HG02973 (cell line): ENCODE measurements around the gene DDX31.

Source experiments
- ATAC-seq: cut with Tn5 transposase; IDR thresholded peaks from one replicate; pipeline ENCODE4 v1.9.1; 2021; ENCODE audit warnings: moderate library complexity; ENCODE audit not compliant: unreplicated experiment

The DDX31 gene

GRCh38 chr9:132638240-132638639 is 31.5 kb downstream of the DDX31 start:
- no peak for ATAC-seq

DNA sequence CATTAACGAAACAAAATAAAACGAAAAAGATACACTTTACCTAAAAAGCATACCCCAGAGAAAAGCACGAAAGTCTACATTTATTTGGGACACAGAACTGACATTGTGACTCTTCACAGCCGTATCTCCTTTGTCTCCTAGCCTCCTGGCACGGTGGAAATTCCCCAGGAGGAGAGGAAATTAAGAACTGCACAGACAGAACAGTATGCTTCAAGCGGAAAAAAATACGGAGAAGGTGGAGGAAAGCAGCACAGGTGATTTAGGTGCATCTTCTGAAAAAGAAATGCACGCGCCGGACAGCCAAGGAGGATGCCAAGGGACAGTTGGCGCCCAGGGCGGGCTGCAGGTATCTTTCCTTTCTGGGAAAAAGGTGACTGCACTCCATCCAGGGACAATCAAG is 32.0 kb downstream of the DDX31 start:
- no peak for ATAC-seq

GRCh38 chr9:132637351-132637750 is 32.4 kb downstream of the DDX31 start:
- ATAC-seq, result no peak

DNA sequence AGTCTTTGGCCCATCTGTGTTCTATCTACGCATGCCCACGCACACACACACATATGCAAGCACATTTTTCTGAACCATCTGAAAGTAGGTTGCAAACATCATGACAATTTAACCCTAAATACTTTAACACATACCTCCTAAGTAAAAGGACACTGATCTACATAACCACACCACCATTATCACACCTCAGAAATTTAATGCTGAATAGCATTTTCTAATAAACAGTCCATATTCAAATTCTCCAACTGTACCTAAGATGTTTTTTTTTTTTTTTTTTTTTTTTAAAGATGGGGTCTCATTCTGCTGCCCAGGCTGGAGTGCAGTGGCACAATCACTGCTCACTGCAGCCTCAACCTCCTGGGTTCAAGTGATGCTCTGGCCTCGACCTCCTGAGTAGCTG is 35.5 kb downstream of the DDX31 start:
- ATAC-seq, result no peak

DNA sequence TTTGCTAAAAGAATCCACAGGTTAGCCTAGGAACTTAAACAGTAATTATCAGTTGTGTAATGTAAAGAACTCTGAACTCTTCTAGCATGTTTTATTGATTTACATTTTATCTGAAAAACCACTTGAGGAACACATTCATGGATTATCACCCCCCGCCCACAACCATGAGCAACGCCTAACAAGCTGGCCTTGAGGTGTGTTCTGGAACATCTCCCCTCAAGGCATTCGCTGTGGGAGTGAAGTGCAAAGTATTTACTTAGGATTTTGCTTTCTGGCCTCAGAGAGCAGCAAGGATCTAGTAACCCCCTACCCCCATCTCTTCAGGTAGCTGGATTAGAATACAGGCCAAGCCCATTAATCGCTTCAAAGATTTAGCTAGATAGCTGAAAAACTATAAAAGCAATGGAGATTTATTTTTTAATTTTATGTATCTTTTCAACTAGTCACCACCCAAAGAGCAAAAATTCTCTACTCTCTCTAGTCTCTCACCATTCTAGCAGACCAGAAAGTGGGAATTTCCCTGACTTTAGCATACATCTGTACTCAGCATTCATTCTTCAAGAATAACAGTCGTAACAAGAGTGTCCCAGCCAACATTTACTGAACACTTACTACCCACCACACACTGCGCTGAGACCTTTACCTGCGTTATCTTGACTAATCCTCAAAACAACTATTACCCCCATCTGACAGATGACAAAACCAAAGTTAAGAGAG is 37.2 kb downstream of the DDX31 start:
- no peak for ATAC-seq

DNA sequence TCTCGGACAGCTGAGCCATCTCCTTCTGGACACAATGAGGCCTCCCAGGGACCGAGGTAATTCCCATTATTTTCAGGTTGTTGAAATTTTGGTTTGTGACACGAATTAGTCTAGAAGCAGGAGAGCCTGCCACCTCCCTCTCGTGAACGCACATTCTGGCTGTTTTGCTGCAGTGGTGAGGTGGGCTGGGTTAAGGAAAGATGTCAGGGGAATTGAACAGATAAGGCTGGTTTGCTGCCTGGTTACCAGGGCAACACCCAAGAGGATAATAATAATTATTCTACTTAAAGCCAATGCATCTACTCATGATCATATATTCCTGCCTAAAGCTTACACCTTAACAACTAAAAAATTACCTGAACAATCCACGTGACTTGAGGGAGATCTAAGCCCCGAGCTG is 38.1 kb downstream of the DDX31 start:
- no peak for ATAC-seq

DNA sequence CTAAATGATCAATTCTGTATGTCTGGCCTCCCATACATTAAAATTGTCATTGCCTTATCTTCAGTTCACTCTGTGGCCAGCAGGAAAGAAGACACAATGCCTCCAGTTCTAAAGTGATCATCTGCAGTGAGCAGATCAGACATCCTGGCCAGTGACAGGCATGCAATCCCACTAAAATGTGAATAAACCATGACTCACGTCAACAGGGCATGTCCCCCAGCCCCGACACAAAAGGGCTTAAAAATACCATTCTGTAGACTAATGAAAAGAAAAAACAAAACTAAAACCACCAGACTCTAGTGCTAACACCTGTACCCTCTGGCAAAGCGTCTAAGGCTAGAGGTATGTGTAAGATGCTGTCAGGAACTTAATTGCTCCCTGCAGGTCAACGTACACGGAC is 38.5 kb downstream of the DDX31 start:
- no peak for ATAC-seq

GRCh38 chr9:132630811-132631210 is 39.0 kb downstream of the DDX31 start:
- no peak for ATAC-seq

- no peak for ATAC-seq
Observed at GRCh38 chr9:132630116-132630515, 39.7 kb downstream of the DDX31 start.

DNA sequence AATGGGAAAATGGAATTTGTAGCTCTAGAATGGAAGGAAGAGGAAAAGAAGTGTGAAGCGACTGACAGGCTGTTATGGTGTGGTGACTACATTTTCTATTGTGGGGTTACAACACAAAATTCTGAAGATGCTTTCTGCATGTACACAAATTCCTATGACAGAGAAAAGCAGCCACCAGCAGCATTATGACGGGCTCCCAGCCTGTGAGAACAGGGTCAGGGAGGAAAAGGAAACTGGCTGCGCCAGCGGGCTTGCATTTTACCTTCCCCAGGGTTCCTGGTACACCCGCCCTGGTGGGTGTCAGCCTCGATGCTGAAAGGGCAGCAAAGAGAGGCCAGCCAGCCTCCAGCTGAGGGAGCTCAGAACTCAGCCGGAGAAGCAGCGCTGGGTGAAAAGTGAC is 41.0 kb downstream of the DDX31 start:
- ATAC-seq, result no peak

- no peak for ATAC-seq
Observed at GRCh38 chr9:132627594-132627993, 42.2 kb downstream of the DDX31 start.

GRCh38 chr9:132627106-132627505 is 42.7 kb downstream of the DDX31 start:
- no peak for ATAC-seq

- ATAC-seq, result no peak
Observed at GRCh38 chr9:132626285-132626684, 43.5 kb downstream of the DDX31 start.

DNA sequence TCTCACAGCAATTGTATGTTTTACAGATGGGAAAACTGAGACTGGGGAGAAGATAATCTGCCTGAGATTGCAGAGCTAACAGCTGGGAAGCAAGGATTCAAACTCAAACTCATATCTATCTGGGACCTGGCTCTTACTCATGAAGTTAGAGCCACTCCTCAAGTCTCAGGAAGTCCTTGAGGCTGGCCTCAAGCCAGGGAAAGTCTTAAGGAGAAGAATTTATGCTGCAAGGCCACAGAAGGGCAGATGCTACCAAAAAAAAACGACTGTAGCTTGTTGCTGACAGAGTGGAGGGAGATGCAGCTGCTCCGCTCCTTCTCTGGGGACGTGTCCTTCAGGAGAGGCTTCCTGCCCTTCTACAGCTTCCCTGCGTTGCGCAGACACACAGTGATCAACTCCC is 47.6 kb downstream of the DDX31 start:
- ATAC-seq, result no peak

DNA sequence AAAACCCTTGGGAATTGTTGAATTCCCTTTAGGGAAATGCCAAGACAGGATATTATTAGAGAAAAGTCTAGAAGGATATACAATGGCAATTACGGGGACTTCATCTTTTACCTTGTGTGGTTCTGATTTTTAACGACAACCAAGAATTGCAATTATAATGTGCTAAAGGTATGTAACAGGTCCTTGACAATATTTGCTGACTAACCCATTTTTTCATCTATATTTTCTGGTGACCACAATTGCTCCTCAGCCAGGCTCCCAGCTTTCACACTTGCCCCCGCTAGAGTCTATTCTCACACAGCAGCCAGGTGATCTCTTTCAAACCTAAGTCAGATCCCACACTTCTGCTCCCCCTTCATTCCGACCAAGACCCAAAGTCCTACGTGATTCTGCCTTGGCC is 53.1 kb downstream of the DDX31 start:
- no peak for ATAC-seq

DNA sequence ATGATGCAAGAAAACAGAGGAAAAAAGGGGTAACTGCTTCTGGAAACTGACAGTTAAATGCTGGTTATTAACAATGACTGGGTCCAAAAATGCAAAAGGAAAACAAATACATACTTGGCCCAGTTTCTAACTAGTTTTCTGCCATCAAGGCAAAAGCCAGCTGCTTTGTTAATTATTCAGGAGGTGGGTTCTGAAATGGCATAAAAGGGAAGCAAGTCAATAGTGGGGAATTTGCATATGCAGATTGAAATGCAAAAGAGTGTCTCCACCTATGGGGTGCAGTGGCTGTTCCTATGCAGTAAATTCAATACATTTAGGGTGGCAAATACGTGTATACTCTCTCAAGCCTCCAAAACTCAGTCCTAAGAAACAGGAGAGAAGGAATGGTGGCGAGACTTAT is 54.0 kb downstream of the DDX31 start:
- no peak for ATAC-seq

GRCh38 chr9:132614324-132614723 is 55.5 kb downstream of the DDX31 start:
- ATAC-seq, result no peak

- no peak for ATAC-seq
Observed at GRCh38 chr9:132610661-132611060, 59.1 kb downstream of the DDX31 start.

- ATAC-seq, result no peak
Observed at GRCh38 chr9:132609829-132610228, 60.0 kb downstream of the DDX31 start.

GRCh38 chr9:132609184-132609583 is 60.6 kb downstream of the DDX31 start:
- ATAC-seq, result no peak

- ATAC-seq, result no peak
Observed at GRCh38 chr9:132606066-132606465, 63.7 kb downstream of the DDX31 start.

- ATAC-seq, result no peak
Observed at GRCh38 chr9:132605387-132605786, 64.4 kb downstream of the DDX31 start.

DNA sequence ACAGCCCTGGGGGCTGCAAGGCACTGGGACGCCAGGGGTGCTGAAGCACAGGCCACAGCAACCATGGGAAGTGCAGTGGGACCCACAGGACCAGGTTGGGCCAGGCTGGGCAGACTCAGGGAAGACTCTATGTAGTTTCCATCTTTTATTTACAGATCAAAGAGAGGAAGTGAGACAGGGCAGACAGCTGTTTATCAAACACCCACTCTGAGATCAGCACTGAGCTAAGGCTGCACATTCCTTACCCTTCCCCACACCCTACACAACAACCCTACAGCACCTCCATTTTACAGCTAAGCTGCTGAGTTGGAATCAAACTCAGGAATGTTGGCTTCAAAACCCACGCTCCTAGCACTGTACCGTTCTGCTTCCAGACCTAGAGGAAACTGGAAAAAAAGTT is 67.6 kb downstream of the DDX31 start:
- ATAC-seq, result no peak
